GM12875 (cell line): Measurements from ENCODE around the gene ITGAX.

Source experiments
- H3K4me3 ChIP-seq: one replicate; pipeline ENCODE4 v1.5.1; 2011; ENCODE audit warnings: low read depth, low read length, control low read depth
- CTCF ChIP-seq: IDR thresholded peaks from 2 replicates; pipeline ENCODE4 v1.5.1; 2011; ENCODE audit warnings: low read depth, mild to moderate bottlenecking, control low read depth, inconsistent platforms, low read length, moderate library complexity, borderline replicate concordance; ENCODE audit not compliant: insufficient read depth

ITGAX gene

GRCh38 chr16:31390504-31391041 is 35.6 kb downstream of the ITGAX start:
- TF ChIP-seq CTCF = no peak
- no peak overlapping the region for H3K4me3 ChIP-seq

GRCh38 chr16:31393056-31393455 is 38.1 kb downstream of the ITGAX start, which contains the start of gene ITGAD:
TSS of gene ITGAD (plus strand) at chr16:31393335. CDS start at chr16:31393361, 26 bp downstream.
- no peak within 1 kb of the TSS for H3K4me3 ChIP-seq
- no peak for TF ChIP-seq CTCF

- TF ChIP-seq CTCF = no peak
- H3K4me3 ChIP-seq = no peak overlapping the region
Observed at GRCh38 chr16:31395647-31396046, 40.7 kb downstream of the ITGAX start.

GRCh38 chr16:31397096-31397660 is 42.2 kb downstream of the ITGAX start:
- no peak for TF ChIP-seq CTCF

GRCh38 chr16:31397701-31398100 is 42.7 kb downstream of the ITGAX start:
- H3K4me3 ChIP-seq = no peak overlapping the region
- TF ChIP-seq CTCF = no peak

More at GRCh38 chr16:31397096-31397660, 42.2 kb downstream of the ITGAX start:
- H3K4me3 ChIP-seq = no peak overlapping the region

- TF ChIP-seq CTCF = no peak
- H3K4me3 ChIP-seq = no peak overlapping the region
Observed at GRCh38 chr16:31400191-31400590, 45.2 kb downstream of the ITGAX start.

- no peak for TF ChIP-seq CTCF
- H3K4me3 ChIP-seq = no peak overlapping the region
Observed at GRCh38 chr16:31401436-31401835, 46.5 kb downstream of the ITGAX start.
